GM19099 (cell line): ENCODE measurements around the gene UBE3A.

Experiments used
- POLR2A ChIP-seq: IDR thresholded peaks from 3 replicates; pipeline ENCODE4 v1.6.1; 2011; ENCODE audit warnings: low read depth; ENCODE audit not compliant: insufficient read length; ENCODE audit errors: extremely low read depth

UBE3A gene

DNA sequence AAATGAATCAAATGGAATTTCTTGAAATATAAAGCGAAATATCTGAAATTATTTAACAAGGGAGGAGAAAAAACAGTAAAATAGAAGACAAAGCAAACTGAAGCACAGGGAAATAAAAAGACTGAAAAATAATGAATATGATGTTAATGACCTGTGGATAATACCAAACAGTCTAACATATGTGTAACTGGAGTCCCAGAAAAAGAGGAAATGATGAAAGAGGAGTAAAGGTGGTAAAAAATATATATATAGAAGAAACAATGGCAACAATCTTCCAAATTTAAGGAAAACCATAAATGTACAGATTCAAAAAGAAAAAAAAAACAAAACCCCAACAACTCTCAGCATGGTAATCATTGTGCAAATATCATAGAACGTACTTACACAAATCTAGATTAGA is 21.2 kb downstream of the UBE3A start:
- no peak for TF ChIP-seq POLR2A

DNA sequence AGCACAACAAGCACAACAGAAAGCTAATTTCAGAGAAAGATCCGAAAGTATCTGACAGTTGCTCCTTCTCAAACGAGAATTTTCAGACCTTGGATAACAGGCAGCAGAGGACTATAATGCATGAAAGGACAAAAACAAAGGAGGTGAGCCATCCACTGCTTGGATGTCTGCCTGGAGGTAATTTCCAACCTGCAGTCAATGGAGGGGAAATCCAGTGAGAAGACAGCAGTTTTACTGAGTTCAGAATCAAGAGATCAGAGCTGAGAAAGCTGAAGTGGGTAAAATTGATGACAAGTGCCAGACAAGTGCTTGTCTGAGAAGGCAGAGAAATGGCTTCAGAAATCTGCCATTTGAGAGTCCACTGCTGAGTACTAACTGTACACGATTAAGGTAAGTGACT is 22.1 kb downstream of the UBE3A start:
- no peak for TF ChIP-seq POLR2A

DNA sequence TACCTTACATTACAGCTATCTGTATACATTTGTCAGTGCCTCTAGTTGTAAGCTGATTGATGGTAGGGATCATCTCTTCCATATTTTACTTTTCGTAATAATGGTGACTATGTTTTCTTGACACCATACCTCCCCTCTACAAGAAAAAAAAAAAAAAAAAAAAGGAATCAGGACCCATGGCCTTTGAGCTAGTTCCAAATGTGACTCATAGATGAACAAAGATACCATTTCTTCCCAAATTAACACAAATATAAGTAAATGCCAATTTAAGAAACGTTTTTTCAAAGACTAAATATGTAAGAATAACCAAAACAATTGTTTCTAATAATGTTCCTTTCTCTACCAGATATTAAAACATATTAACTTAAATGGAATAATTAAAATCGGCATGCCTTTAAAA is 23.1 kb downstream of the UBE3A start:
- TF ChIP-seq POLR2A: no peak

DNA sequence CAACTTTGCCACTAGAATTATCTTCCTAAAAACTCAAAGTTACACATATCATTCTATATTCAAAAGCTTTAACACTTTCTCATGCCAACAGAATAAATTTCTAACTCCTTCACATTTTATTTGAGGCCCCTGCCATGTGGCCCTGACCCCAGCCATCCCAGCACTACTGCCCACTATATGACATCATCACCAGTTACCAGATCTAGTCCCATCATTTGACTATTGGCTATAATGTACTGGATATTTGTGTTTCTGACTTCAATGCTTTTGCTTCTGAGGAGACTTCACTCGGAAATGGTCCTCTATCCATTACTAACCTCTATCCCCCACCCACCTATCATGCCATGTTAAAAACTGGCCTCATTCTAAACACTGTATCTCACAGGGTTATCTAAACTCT is 23.6 kb downstream of the UBE3A start:
- TF ChIP-seq POLR2A: no peak

DNA sequence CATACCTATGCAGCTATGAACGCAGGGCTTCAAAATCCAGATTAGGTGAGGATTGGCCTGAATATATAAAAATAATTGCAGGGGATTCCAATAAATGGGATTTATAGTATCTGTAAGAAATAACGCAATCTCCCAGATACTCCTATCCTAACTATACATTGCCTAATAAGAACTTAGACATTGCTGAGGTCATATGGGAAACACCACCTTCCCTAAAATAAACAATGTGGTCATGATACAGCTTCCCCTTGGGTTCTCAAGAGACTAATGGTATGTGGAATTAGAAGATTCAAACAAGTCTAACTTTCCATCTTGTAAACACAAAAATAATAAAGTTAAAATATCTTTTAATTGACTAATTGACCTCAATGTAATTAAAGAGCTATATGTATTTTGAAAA is 28.2 kb downstream of the UBE3A start:
- no peak for TF ChIP-seq POLR2A

DNA sequence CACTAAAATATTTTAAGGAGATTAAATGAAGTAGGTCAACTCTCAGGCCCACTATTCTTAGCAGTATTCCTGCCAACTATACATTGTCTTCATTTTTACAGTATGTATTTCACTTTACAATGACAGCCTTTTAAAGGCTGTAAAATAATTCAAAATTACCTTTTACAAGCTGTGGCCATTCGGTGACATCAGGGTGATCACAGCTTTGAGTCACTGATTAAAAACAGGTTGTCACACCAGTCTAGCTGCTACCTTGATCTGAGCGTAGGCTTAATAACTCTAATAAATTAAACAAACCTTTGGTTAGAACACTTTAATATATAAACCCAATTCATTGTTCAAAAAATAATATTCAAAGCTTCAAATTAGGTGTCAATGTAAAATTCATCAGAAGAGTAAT is 29.9 kb downstream of the UBE3A start:
- no peak for TF ChIP-seq POLR2A

DNA sequence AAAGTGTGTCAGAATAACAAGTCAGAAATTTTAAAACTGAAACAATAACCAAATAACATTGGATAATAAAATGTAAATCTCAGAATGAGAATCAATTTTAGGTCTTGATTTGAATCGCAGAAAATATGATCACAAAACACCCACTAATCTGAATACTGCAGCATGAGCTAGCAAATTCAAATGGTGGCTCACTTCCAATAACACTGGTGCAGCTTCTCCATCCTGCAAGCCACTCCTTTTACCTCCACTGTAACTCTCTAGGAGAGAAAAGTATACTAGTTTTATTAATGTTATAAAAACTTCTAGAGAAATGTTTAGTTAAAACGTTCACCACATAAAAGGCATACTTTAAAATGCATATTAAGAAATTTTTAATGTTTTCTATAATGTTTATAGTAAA is 30.4 kb downstream of the UBE3A start:
- no peak for TF ChIP-seq POLR2A

DNA sequence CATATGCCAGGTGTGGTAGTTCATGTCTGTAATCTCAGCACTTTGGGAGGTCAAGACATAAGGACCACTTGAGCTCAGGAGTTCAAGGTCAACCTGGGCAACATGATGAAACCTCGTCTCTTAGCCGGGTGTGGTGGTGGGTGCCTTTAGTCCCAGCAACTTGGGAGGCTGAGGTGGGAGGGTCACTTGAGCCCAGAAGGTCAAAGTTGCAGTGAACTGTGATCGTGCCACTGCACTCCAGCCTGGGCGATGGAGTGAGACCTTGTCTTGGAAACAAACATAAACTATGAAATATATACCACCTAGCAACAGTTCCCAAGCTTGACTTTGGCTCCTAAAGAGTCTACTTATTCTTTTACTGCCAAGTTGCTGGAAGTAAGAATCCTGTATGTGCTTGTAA is 30.9 kb downstream of the UBE3A start:
- no peak for TF ChIP-seq POLR2A

DNA sequence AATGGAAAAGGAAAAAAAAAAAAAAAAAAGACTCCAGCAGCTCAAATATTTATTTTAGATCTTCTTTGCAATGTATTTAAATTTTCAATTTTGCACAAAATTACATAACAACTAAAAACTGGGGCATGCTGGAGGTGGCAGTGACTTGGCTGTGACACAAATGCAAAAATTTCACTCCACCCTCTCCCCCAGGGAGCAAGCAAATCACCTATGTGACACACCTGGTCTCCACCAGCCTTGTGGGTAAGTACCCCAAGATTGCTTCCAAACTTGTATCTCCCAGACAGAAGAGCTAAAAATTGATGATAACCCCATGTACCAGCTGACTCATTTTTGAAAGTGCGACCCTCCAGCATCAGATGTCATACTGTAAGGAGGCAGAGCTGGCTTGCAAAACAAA is 32.0 kb downstream of the UBE3A start:
- TF ChIP-seq POLR2A: no peak

DNA sequence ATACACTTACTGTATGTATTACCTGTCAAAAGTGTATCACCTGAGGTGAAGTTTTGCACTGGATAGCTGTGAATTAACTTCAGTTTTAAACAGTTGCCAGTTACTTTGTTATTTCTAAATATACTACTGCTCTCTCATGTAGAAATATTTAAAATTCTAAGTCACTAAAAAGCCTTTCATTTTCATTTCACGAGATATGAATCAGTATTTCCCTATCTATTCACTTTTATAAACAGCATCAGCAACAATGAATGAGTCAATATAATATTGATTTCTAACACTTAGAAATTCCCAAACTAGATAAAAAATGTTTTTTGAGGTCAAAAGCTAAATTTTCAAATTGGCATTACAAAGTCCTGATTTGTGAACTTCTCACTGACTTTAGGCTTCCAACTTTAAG is 32.6 kb downstream of the UBE3A start:
- no peak for TF ChIP-seq POLR2A

DNA sequence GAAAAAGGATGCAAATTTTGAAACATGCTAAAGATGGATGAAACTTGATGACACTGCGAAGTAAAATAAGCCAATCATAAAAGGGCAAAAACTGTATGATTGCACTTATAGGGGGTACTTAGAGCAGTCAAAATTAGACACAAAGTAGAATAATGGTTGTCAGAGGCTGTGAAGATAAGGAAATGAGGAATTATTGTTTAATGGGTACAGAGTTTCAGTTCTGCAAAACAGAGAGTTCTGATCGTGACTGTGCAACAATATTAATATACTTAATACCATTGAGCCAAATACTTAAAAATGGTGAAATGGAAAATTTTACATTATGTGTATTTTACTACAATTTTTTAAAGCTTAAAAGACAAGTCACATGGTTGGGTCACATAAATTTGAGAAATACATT is 35.1 kb downstream of the UBE3A start:
- TF ChIP-seq POLR2A: no peak

DNA sequence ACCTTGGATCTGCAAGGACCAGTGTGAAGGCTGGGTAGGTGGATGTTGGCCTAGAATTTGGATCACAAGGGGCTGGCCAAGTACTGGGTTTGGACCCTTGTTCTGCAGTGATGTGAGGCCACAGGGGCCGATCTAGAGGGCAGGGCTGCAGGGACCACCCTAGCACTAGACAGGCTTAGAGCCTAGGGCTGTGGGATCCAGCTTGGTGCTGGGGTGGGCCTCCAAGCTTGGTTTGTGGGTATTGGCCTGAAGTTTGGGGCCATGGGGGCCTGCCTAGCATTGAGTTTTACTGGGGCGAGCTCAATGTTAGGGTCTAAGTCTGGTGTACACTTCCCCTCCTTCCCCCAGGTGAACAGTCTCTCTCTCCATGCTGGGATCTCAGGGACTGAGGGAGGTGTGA is 36.5 kb downstream of the UBE3A start:
- TF ChIP-seq POLR2A: no peak

DNA sequence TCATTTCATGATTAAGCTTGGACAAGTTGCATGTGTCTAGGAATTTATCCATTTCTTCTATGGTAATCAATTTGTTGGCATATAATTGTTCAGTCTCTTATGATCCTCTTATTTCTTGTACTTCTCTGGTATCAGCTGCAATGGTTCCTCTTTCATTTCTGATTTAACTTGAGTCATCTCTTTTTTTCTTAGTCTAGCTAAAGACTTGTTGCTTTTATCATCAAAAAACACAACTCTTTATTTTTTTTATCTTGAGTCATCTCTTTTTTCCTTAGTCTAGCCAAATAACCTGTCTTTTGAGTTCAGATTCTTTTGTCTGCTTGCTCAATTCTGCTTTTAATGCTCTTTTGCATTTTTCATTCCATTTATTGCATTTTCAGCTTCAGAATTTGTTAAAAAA is 37.3 kb downstream of the UBE3A start:
- TF ChIP-seq POLR2A: no peak

DNA sequence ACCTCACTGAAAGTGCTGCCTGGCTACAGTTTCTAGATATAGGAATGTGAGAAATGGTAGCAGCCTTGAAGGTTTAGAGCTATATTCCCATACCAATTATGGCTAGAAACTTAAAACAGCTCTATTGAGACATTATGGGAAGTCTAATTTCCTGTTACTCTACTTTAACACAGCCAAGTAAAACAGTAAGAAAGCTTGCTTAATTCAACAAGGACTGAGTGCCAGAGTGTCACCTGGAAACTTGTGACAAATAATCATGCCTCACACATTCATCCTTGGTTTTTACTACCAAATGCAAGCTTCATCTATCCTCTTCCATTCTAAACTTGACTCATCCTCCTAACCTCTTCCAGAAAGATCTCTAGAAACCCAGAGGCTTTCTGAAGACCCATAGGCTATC is 41.7 kb downstream of the UBE3A start:
- no peak for TF ChIP-seq POLR2A

DNA sequence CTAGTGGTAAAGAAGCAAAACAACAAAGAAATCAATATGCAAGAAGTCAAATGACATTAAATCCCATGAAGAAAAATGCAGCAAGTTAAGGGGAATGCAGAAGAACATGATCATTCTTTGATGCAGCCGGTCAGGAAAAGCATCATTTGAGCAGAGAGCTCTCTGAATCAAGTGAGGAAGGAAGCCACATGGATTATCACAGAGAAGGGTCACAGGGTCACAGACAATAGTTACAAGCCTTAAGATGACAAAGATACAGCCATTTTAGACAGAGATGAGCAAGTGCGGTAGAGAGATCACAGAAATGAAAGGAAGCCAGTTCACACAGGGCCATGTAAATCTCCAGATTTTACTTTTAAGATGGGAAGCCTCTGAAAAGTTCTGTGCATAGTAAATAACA is 43.9 kb downstream of the UBE3A start:
- no peak for TF ChIP-seq POLR2A

DNA sequence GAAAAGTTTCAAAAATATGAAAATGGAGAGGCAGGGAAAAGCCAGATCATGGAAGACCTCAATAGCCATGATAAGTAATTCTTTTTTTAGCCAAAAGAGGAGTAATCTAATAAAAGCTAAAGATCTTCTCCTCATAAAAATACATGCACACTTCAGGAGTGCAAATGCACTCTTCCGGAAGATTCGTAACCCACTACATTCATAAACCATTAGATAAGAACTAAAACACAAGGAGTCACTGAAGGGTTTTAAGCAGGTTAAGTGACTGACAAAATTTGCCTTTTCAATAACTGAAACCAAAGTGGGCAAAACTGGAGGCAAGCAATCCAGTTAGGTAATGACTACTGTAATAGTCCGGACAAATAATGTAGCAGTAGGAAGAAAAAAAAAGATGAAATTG is 46.0 kb downstream of the UBE3A start:
- TF ChIP-seq POLR2A: no peak

DNA sequence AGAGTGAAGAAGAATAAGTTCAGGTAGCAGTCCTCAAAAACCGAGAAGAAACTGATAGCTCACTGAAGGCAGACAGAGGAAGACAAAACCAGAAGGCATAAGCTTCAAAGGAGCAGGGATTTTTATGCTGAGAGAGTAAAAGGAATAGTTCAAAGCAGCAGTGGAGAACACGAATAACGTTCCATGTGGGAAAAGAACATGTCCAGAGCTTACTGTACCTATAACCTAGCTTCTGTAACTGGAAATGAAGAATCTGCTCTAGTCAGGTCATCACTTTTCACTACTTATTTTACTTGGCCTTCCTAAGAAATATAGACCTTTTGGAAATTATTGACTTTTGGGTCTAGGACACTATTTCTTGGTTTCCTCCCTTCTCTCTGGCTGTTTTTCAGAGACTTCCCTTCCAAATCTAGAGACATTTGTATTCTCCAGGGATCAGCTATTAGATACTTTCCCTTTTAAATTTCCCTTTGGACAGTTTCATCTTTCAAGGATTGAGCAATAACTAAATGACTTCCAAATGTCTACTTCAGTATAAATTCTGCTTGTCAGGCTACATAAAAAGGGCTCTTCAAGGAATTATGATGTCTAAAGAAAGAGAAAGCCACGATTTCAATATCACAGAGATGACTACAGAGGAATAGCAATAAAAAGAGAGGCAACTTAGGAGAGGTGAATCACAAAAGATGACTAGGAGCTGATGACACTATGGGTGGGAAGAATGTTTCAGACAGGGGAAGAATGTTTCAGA is 46.7 kb downstream of the UBE3A start:
- no peak for TF ChIP-seq POLR2A
